Chondrocyte (in vitro differentiated cells): ENCODE measurements around the gene CTTNBP2NL. TPM values are rescaled to one million over a fixed set of nuclear protein-coding genes. Genes with fewer than 3 reads are reported as not detected.

Experiments used
- DNase-seq: peaks from one replicate; pipeline ENCODE4 v3.0.0; 2021; ENCODE audit warnings: mixed read lengths, low spot score
- H3K27ac Mint-ChIP-seq: one replicate; pipeline ENCODE4 v1.8.0; 2021; ENCODE audit warnings: mild to moderate bottlenecking, moderate library complexity, mixed read lengths; ENCODE audit not compliant: unreplicated experiment
- H3K27me3 Mint-ChIP-seq: 2 replicates; pipeline ENCODE4 v1.8.0; 2021; ENCODE audit warnings: low read depth, mixed read lengths
- H3K36me3 Mint-ChIP-seq: 2 replicates; pipeline ENCODE4 v1.8.0; 2021; ENCODE audit warnings: low read depth, mixed read lengths
- H3K4me1 Mint-ChIP-seq: 2 replicates; pipeline ENCODE4 v1.8.0; 2021; ENCODE audit warnings: low read depth, mild to moderate bottlenecking, mixed read lengths
- H3K4me3 Mint-ChIP-seq: one replicate; pipeline ENCODE4 v1.8.0; 2021; ENCODE audit warnings: mild to moderate bottlenecking, moderate library complexity, mixed read lengths; ENCODE audit not compliant: unreplicated experiment
- H3K9me3 Mint-ChIP-seq: 2 replicates; pipeline ENCODE4 v1.8.0; 2021; ENCODE audit warnings: low read depth, mixed read lengths
- CTCF ChIP-seq: fragments of 200-600 bp; sonication (generic); IDR thresholded peaks from 2 replicates; pipeline ENCODE4 v1.5.0; 2021; ENCODE audit warnings: antibody characterized with exemption, mild to moderate bottlenecking, moderate library complexity
- total RNA-seq: library from RNA; stranded (reverse); gene quantifications from 3 replicates; pipeline ENCODE4 v1.2.1, GENCODE V29; 2021

Gene CTTNBP2NL
- total RNA-seq, 1 donor from 2014 or later, result 52.2 TPM

GRCh38 chr1:112492076-112492475 lies 96.1 kb downstream of the CTTNBP2NL start:
- TF ChIP-seq CTCF, result no peak
- Mint-ChIP-seq H3K36me3 (no peaks in the 10 kb centered on the region), H3K9me3 (no peaks in the 10 kb centered on the region), H3K27ac (no peak overlapping the region), H3K4me1 (no peaks in the 10 kb centered on the region), H3K4me3 (no peak overlapping the region), H3K27me3 (no peaks in the 10 kb centered on the region)
- no peak for DNase-seq

GRCh38 chr1:112493351-112493750 lies 97.3 kb downstream of the CTTNBP2NL start:
- H3K4me1 Mint-ChIP-seq, result no peaks in the 10 kb centered on the region
- H3K4me3 Mint-ChIP-seq, result no peak overlapping the region
- no peak for DNase-seq
- no peak overlapping the region for H3K27ac Mint-ChIP-seq
- no peaks in the 10 kb centered on the region for H3K9me3 Mint-ChIP-seq
- no peaks in the 10 kb centered on the region for H3K27me3 Mint-ChIP-seq
- no peaks in the 10 kb centered on the region for H3K36me3 Mint-ChIP-seq
- no peak for TF ChIP-seq CTCF

- H3K27ac Mint-ChIP-seq, result no peak overlapping the region
- no peaks in the 10 kb centered on the region for H3K36me3 Mint-ChIP-seq
- no peak for DNase-seq
- H3K9me3 Mint-ChIP-seq, result no peaks in the 10 kb centered on the region
- H3K4me3 Mint-ChIP-seq, result no peak overlapping the region
- no peak for TF ChIP-seq CTCF
- H3K27me3 Mint-ChIP-seq, result no peaks in the 10 kb centered on the region
- H3K4me1 Mint-ChIP-seq, result no peaks in the 10 kb centered on the region
Measured at GRCh38 chr1:112496290-112496689, 100.3 kb downstream of the CTTNBP2NL start.

- DNase-seq, result no peak
- Mint-ChIP-seq H3K4me1 (peaks cover 8% of the 10 kb centered on the region), H3K4me3 (peak overlapping the region; percentile 62), H3K36me3 (no peaks in the 10 kb centered on the region), H3K27ac (no peak overlapping the region), H3K27me3 (peaks cover 9% of the 10 kb centered on the region), H3K9me3 (no peaks in the 10 kb centered on the region)
- TF ChIP-seq CTCF, result peak; percentile 89
Measured at GRCh38 chr1:112501810-112502641, 106.0 kb downstream of the CTTNBP2NL start.

GRCh38 chr1:112502826-112503225 lies 106.8 kb downstream of the CTTNBP2NL start:
- TF ChIP-seq CTCF, result no peak
- Mint-ChIP-seq H3K27me3 (peaks cover 11% of the 10 kb centered on the region), H3K9me3 (no peaks in the 10 kb centered on the region), H3K27ac (no peak overlapping the region), H3K4me3 (peak overlapping the region; percentile 62), H3K4me1 (peaks cover 11% of the 10 kb centered on the region), H3K36me3 (no peaks in the 10 kb centered on the region)
- no peak for DNase-seq
